HL-60 (cell line): ENCODE results near the gene PRPF6.

Experiments
- CTCF ChIP-seq: IDR thresholded peaks from one replicate; pipeline ENCODE4 v1.5.1; 2011; ENCODE audit warnings: low read length, control low read depth, inconsistent platforms; ENCODE audit not compliant: insufficient read depth
- POLR2AphosphoS5 ChIP-seq: IDR thresholded peaks from 2 replicates; pipeline ENCODE4 v1.6.1; 2012; ENCODE audit warnings: low read depth
- REST ChIP-seq: IDR thresholded peaks from 2 replicates; pipeline ENCODE4 v1.6.1; 2012; ENCODE audit warnings: low read depth; ENCODE audit not compliant: insufficient replicate concordance

- TF ChIP-seq CTCF (no peak), REST (no peak), POLR2AphosphoS5 (no peak)
Measured at GRCh38 chr20:64038224-64038564, 57.3 kb downstream of the PRPF6 start.
